T-helper 2 cell treated with Interferon-gamma antibody and Interleukin-4, amounts not matched to agents 100 ng/mL and 5 ng/mL, for 36 hours (primary cell): ENCODE results near the gene N4BP3. TPM values are rescaled to one million over a fixed set of nuclear protein-coding genes. Genes with fewer than 3 reads are reported as not detected.
"Not testable (repeated sequence)": the region's sequence is repeated elsewhere in the genome, so short reads cannot be mapped to it uniquely, and the experiment has no call there.

ENCODE experiments used
- intact Hi-C: fragments of 100-400 bp; cut with micrococcal nuclease; formaldehyde crosslinking; loops from one replicate; pipeline ENCODE4 v1.15.1; 2023
- total RNA-seq: library from RNA; stranded (reverse); gene quantifications from 2 replicates; pipeline ENCODE4 v1.2.3, GENCODE V29; 2022

The N4BP3 gene, protein sequence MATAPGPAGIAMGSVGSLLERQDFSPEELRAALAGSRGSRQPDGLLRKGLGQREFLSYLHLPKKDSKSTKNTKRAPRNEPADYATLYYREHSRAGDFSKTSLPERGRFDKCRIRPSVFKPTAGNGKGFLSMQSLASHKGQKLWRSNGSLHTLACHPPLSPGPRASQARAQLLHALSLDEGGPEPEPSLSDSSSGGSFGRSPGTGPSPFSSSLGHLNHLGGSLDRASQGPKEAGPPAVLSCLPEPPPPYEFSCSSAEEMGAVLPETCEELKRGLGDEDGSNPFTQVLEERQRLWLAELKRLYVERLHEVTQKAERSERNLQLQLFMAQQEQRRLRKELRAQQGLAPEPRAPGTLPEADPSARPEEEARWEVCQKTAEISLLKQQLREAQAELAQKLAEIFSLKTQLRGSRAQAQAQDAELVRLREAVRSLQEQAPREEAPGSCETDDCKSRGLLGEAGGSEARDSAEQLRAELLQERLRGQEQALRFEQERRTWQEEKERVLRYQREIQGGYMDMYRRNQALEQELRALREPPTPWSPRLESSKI
- total RNA-seq = 2.3 and 2.7 TPM in 2 replicates

DNA sequence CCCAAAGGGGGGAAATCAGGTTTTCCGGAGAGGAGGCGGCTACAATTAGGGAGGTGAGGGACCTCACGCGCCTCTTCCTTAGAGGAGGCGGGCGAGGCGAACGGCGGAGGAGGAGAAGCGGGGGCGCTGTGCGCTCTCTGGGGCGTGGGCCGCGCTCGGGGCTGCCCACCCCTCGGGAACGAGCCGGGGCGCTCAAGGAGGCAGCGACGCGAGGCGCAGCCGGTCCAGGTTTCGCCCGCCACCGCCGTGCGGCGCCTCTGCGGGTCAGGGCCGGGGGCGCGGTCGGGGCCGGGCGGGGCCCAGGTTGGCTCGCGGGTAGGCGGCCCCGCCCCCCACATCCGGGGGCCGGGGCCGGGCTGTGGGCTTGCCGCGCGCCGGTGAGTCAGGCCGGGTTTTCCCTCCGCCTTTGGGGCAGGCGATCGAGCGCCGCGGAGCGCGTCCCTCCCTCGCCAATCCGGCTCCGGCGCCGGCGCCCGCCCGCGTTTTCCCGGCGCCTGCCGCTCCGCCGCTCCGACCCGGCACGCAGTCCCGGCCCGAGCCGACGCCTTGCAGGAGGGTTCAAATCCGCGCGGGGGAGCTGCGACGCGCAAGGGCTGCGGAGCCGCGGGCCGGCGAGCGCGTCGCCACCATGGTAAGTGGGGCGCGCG, at the start of gene N4BP3:
Gene N4BP3 (plus strand): TSS at position 392 of the 647 bp plus-strand sequence. CDS start 6,052 bp downstream, outside the sequence.
- intact Hi-C loops = loop anchor here (1.0 to 2.0 kb wide), 4 partner anchors 8 to 91 kb away; partner anchors contain the start of genes HNRNPAB and RMND5B

DNA sequence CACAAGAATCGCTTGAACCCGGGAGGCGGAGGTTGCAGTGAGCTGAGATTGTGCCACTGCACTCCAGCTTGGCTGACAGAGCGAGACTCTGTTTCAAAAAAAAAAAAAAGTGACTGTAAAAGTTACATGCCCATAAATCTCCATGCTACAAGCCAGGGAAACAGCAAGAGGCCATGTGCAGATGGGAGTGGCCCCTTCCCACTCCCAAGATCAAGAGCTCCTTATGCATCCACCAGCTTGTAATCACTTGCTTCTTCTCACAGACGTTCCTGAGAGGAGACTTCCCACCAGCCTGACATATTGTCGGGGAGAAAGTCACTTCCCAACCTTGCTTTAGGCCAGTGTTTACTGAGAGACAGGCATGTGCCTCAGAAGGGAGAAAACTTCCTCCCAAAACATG, 45.6 kb upstream of the N4BP3 start:
- intact Hi-C loops = no loop called here

DNA sequence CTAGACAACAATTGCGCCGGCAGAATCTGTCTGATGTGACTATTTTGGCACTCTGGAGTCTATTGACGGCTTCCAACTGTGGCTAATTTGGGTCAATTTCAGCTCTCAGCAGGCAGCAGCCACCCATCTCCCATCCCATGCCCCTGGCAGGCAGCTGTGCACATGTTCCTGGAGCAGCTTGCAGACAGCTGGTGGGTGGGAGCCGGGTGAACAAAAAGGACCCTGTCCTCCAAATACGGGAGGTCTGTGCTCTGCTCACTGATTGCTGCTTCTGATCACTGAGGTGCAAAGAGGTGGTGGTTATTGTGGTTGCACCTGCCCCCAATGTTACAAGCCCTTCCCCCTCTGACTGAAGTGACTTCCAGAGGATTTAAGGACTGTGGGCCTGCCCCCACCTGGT, 45.0 kb upstream of the N4BP3 start:
- intact Hi-C loops = no loop called here

DNA sequence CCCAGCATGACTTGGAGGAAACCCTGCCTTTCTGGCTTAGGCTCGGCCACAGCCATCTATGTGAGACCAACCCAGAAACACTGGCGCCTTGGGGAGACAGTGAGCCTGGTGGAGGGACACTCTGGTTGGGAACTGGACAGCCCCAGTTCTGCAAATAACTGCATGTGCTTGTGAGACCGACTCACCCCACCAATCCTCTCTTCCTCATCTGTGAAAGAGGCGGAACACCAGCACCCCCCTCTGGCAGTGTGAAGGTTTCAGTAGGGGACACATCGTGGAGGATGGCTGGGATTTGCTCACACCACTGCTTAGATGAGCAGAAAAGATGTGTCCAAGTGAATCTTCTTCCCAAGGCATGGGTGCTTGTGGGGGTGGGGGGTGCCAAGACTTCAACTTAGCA, 43.4 kb upstream of the N4BP3 start:
- intact Hi-C loops = no loop called here

DNA sequence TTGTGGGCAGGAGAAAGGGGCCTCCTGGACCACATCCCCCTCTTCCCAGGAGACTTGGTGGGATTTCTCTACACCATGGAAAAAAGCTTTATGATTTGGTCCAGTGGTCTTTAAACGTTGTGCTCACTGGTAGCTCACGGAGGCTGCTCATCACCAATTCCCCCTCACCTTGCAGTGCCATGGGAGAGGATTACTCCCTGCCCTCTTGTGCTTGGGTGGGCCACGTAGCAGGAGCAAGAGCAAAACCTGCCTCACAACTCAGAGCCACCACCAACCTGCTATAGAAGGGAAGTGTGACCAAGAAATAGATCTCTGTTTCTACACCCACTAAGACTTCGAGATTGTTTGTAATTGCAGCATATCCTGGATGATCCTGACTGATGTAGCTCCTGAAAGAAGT, 42.2 kb upstream of the N4BP3 start:
- intact Hi-C loops = no loop called here

DNA sequence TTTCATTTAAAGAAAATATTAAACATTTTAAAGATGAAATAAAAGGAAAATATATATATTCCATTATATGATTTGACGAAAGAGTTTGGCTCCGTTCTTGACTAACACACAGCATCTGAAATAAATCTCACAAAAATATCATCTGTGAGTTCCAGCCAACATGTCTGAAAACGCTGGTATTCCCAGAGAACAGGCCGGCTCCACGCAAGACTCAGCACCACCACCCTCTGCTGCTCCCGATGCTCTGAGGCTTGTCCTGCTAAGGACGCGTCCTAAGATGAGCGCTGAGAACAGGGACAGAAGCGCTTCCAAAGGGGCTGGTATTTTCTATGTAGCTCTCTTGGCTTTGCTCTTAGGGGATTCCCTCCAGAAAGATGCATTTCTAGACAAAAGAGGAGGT, 40.6 kb upstream of the N4BP3 start:
- intact Hi-C loops = no loop called here

DNA sequence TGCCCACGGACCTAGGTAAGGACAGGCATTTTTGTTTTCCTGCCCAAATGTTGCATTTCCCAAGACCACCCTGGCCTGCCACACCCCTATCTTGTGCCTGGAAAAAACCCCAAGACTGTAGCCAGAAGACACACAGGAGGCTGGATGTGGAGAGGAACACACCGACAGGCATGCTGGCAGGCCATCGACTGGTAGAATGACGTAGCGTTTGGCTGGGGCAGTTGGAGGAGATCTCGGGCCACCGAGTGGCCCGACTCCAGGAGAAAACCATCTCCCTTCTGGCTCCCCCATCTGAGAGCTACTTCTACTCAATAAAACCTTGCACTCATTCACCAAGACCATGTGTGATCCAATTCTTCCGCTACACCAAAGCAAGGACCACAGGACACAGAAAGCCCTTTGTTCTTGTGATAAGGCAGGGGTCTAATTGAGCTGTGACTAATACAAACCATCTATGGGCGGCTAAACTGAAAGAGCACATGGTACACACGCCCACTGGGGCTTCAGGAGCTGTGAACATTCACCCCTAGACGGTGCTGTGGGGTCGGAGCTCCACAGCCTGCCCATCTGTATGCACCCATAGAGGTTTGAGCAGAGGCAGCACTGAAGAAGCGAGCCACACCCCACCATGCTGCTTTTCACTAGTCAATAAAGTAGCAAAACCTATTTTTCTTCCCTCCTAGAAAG, 38.9 kb upstream of the N4BP3 start:
- intact Hi-C loops = no loop called here

DNA sequence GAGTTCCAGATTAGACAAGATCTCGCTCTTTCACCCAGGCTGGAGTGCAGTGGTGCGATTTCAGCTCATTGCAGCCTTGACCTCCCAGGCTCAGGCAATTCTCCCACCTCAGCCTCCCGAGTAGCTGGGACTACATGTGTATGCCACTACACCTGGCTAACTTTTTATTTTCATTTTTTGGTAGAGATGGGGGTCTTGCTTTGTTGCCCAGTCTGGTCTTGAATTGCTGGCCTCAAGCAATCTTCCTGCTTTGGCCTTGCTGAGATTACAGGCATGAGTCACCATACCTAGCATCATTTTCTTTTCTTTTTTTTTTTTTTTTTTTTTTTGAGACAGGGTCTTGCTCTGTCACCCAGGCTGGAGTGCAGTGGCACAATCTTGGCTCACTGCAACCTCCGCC, 36.4 kb upstream of the N4BP3 start:
- intact Hi-C loops = loop anchor here (1.0 kb wide), 2 partner anchors 69 to 87 kb away; no protein-coding TSS in a partner anchor

DNA sequence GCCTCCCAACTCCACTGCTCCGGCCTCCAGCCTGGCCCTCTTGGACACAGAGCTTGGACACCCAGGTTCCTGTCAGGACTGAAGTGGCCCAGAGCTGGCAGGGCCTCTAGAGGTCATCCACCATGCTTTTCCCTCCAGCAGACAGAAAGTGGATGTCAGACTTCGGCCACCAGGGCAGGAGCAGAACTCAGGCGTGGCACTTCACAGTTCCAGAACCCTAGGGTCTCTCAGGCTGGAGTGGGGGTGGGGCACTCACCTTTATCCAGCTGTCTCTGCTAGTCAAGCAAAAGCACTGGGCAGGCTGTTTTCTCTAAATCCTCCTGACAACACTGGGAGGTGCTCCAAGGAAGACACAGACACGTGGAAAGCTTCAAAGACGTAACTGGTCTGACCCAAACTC, 35.6 kb upstream of the N4BP3 start:
- intact Hi-C loops = no loop called here

DNA sequence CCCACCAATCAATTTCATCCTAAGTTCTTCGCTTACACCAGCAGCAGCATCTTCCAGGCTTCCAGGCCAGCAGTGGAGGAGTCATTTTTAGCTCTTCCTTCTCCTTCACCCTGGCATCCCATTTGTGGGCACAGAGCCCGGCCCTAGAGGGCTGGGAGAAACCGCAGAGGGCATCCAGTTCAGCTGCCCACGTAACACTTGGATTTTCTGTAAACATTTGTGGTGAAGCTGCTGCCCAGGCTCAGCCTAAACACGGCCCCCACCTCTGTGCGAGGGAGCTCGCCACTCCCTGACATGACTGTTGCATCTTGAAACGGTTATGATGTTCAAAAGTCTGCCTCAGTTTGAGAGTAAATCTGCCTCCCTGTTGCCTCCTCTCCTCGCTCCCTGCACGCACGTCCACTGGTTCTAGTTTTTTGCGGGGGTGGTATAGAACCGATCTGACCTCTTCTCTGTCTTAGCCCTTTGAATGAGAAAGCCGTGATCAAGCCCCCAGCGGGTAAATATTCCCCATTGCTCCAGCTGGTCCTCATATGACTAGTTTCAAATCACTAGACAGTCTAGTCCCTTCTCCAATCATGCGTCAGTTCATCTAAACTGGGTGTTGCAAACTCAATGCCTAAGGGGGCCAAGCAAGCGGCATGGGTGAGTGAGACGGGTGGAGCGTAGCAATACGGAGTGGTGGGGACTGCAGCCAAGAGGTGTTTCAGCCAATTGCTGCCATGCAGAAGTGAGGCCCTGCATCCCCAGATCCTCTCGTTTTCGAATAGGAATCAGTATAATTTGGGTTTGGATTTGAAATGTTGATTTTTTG, 34.9 kb upstream of the N4BP3 start:
- intact Hi-C loops = no loop called here

DNA sequence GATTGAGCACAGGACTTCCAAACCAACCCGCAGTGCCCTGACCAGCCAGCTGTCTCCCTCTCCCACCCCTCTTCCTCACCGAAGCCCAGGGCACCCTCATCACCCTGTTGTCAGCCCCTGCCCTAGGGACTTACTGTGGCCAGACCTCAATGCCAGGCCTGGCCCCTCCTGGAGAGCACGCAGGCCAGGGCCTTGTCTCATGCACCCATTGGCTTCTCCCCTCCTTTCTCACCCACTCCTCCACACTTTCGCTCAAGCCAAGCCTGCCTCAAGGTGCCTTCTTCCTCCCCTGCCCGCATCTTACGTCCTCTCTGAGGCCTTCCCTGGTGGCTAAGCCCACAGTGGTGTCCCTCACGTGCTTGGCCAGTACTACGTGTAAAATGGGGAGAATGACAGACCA, 33.3 kb upstream of the N4BP3 start:
- intact Hi-C loops = no loop called here

DNA sequence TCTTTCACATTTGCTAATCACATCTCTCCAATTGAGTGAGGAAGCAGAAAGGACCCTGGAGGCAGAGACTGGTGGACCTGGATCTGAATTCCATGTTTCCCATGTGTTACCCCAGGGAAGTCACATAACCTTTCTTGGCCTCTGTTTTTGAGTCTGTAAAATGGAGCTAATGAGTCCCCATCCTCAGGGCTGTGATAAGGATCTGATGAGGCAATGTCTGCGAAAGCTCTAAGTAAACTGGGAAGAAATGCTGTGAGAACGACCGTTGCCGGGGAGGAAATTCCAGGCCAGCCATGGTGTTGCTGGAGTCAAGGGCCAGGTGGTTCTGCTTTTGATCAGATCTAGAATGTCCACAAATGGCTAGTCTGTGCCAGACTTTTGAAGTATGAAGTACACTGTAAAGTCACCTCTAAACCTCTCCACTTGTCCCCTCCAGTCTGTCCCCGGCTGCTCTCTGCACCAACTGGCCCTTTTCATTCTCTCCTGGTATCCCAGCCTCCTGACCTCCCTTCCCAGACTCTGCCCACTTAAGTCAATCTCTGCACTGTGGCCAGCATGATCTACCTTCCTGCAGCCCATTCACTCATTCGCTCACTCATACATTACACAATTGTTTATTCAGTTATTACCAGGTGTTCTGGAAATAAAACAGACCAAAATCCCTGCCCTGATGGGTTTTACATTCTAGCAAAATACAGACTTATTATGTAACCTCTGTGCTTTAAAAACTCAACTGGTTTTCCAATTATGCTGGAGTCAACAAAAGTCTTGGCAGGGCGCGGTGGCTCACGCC, 32.5 kb upstream of the N4BP3 start:
- intact Hi-C loops = no loop called here

DNA sequence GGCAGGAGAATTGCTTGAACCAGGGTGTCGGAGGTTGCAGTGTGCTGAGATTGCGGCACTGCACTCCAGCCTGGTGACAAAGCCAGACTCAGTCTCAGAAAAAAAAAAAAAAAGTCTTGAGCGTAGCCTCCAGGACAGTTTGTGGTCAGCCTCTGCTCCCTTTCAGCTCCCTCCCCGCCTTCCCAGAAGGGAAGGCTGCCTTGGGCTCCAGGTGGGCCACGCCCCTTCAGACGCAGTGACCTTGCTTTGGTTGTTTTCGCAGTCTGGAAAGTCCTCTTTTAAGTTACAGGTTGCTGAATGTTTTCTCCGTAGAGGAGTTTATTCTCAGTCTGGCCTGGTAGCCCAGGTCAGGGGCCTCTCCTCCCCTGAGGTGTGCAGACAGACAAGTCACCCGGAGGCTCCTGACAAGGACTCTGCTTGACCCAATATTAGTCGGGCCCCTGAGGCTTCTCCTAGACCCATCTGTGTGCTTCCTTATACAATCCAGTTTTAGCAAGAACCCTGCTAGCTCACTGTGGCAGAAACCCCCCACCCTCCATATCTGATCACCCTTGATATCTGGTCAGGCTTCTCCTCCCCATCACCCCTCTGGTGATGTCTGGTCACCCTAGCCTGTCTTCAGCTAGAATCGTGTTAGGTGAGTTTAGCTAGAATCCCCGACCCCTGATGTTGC, 31.6 kb upstream of the N4BP3 start:
- intact Hi-C loops = no loop called here

DNA sequence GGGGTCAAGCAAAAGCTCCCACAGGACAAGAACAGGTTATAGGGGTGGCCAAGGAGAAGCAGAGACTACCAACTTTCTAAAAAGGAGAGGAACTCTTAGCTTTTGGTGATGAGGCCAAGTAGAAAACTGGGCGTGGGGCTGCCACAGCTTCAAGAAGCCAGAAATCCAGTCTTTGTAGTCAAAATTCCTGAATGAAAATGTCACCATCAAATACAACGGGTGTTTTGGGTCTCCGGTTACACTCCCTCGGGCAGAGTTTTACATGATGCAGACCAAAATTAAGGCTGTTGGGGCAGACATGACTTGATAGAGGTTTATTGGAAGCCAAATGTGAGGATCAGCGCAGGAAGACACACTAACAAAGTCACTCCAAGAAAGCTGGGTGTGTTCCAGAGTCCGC, 29.4 kb upstream of the N4BP3 start:
- intact Hi-C loops = no loop called here

DNA sequence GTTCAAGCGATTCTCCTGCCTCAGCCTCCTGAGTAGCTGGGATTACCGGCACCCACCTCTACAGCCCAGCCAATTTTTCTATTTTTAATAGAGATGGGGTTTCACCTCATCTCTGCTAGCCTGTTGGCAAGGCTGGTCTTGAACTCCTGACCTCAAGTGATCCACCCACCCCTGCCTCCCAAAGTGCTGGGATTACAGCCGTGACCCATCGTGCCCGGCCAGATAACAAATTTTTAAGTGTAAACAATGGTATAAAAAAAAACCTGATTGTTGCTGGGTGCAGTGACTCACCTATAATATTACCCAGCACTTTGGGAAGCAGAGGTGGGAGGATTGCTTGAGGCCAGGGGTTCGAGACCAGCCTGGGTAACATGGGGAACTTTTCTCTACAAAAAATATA, 28.0 kb upstream of the N4BP3 start:
- intact Hi-C loops = no loop called here

DNA sequence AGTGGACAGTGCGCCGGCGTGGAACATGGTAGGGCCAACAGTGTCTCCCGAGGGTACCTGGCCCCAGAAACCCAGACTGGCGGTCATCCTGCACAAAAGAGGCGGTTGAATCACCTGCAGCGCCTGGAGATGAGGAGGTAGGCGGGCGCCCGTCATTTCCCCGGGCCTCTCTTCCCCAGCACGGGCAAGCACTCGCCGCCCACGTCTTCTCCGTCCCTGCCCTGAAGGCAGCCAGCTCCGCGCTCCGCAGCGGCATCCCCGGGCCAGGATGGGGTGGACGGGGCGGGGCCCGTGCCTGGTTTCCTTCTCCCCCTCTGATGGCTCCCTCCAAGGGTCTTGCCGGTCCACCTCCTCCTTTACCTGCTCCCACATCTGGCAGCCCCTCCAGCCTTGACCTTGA, 27.1 kb upstream of the N4BP3 start:
- intact Hi-C loops = no loop called here

DNA sequence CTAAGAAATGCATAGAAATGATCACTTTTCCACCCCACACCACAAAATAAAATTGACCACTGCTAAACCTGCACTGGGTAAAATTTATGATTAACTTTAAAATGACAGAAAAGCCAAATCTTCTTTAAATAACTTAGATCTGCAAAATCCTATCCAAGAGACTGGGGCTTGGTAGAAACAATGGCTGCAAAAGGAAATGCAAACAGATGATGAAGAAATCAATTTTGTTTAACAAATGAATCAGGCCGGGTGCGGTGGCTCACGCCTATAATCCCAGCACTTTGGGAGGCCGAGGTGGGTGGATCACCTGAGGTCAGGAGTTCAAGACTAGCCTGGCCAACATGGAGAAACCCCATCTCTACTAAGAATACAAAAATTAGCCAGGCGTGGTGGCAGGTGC, 26.1 kb upstream of the N4BP3 start:
- intact Hi-C loops = not testable (repeated sequence)

DNA sequence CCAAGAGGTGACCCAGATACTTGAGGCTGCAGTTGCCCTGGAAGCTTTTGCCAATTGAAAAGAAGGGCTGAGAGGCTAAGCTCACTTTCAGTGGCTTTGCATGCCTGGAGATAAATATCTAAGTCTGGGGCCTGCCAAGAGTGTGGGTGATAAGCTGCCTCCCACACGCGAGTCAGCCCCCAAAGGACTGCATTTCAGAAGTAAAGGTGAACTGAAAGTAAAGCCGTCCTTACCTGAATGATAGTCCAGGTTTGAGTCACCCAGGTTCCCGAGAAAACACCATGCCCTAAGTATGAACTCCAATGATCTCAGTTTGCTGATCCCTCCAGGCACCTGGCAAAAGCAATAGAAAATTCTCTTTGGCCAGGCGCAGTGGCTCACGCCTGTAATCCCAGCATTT, 22.5 kb upstream of the N4BP3 start:
- intact Hi-C loops = no loop called here

DNA sequence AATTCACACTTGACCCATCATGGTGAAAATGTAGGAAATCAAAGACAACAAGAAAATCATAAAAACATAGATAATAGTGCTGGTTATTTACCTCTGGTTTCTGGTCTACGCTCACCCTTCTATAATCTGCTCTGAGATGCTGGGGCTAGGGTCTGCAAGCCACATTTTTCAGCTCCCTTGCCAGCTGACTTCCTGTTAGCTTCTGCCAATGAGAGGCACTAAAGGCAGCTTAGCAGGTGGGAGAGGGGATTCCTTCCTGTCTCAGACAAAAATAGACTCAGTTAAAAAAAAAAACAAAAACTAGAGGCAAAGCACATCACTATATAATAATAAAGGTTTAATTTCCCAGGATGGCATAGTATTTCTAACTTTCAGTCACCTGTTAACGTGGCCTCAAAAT, 20.2 kb upstream of the N4BP3 start:
- intact Hi-C loops = no loop called here

DNA sequence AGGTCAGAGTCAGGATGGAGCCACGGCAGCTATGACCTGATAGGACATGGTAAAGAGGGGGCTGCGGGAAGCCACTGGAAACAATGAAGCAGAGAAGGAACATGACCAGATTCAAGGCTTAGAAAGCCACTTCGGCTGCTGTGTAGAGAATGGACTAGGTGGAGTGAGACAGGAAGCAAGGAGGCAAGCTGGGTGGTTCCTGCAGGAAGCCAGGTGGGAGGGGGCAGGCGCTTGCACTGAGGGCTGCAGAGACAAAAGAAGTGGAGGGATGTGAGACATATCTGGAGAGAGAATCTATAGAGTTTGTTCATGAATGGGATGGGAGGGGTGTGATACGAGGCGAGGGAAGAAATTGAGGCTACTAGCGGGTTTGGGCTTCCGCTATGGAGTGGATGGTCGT, 19.0 kb upstream of the N4BP3 start:
- intact Hi-C loops = no loop called here
